Endothelial cell of umbilical vein (primary cell): ENCODE data around the gene HDAC7. TPM values are rescaled to one million over a fixed set of nuclear protein-coding genes. Genes with fewer than 3 reads are reported as not detected.
A peak's percentile ranks its signal among the peaks of the same experiment; 100 is the strongest.

Experiments
- BruUV-seq: library from RNA; stranded (reverse); fragments of 400-500 nt; replicated peaks from 2 replicates; lab custom pipeline; 2021; lab: Mats Ljungman, UMichigan
- CTCF ChIA-PET: fragments of 300-600, 350-600 bp; sonication (Branson Sonifier 250); formaldehyde crosslinking; loops from one replicate; lab custom pipeline; 2021; ENCODE audit warnings: antibody characterized with exemption, inconsistent platforms; lab: Charles Lee
- POLR2A ChIA-PET: fragments of 300-600, 350-600 bp; sonication (Branson Sonifier 250); formaldehyde crosslinking; loops from one replicate; lab custom pipeline; 2021; ENCODE audit warnings: antibody characterized with exemption, inconsistent platforms; lab: Charles Lee
- DNase-seq: peaks from one replicate; pipeline ENCODE4 v3.0.0-alpha.2; 2011; ENCODE audit warnings: low read depth, low spot score
- FAIRE-seq: peaks from 2 replicates; lab custom pipeline; 2011; peaks lifted over from hg19 to GRCh38; lab: Jason Lieb, UNC
- H2AFZ ChIP-seq: 2 replicates; pipeline ENCODE4 v1.6.0; 2012; ENCODE audit warnings: low read depth, low read length, control low read depth, inconsistent platforms
- H3K27ac ChIP-seq: 2 replicates; pipeline ENCODE4 v1.5.1; 2011; ENCODE audit warnings: low read depth, mild to moderate bottlenecking, control low read depth, low read length, moderate library complexity; ENCODE audit not compliant: insufficient read depth
- H3K27me3 ChIP-seq, 2 experiments: 2 replicates each; pipeline versions ENCODE4 v1.6.0 to v1.6.1; 2011; ENCODE audit warnings: low read length in 2 of 2, mixed read lengths in 1 of 2; ENCODE audit not compliant: control insufficient read depth in 2 of 2, insufficient read depth in 2 of 2
- H3K36me3 ChIP-seq, 2 experiments: 2 replicates in 1 of 2; 3 replicates in 1 of 2; pipeline ENCODE4 v1.5.1; 2011; ENCODE audit warnings: low read length in 2 of 2, mild to moderate bottlenecking in 1 of 2, moderate library complexity in 1 of 2; ENCODE audit not compliant: control insufficient read depth in 2 of 2, insufficient read depth in 2 of 2; ENCODE audit errors: extremely low read depth in 1 of 2
- H3K4me1 ChIP-seq: 3 replicates; pipeline ENCODE4 v1.5.1; 2011; ENCODE audit warnings: mild to moderate bottlenecking, low read length; ENCODE audit not compliant: control insufficient read depth, insufficient read depth; ENCODE audit errors: extremely low read depth
- H3K4me2 ChIP-seq: 2 replicates; pipeline ENCODE4 v1.6.1; 2011; ENCODE audit warnings: low read length, control low read depth, mixed read lengths; ENCODE audit not compliant: insufficient read depth
- H3K4me3 ChIP-seq, 3 experiments: fragments of 200-600 bp in 1 of 3; sonication (generic), shearing (Covaris generic) in 1 of 3; replicated peaks in 1 of 3; 2 replicates each; pipeline ENCODE4 v1.5.1; 2011 to 2016; ENCODE audit warnings: control low read depth in 3 of 3, low read length in 3 of 3, mild to moderate bottlenecking in 2 of 3, inconsistent platforms in 1 of 3, low read depth in 1 of 3, moderate library complexity in 1 of 3; ENCODE audit not compliant: insufficient read depth in 1 of 3
- H3K79me2 ChIP-seq: 2 replicates; pipeline ENCODE4 v1.6.0; 2012; ENCODE audit warnings: low read length, inconsistent platforms; ENCODE audit not compliant: control insufficient read depth, insufficient read depth
- H3K9ac ChIP-seq: replicated peaks from 2 replicates; pipeline ENCODE3; 2011; ENCODE audit warnings: low read length, control low read depth; ENCODE audit not compliant: insufficient read depth; ENCODE audit errors: extremely low read depth
- H3K9me1 ChIP-seq: replicated peaks from 3 replicates; pipeline ENCODE4 v1.6.0; 2011; ENCODE audit warnings: mild to moderate bottlenecking, low read length; ENCODE audit not compliant: control insufficient read depth, insufficient read depth; ENCODE audit errors: extremely low read depth
- H3K9me3 ChIP-seq: replicated peaks from 2 replicates; pipeline ENCODE4 v1.5.1; 2012; ENCODE audit warnings: low read length, inconsistent platforms; ENCODE audit not compliant: control insufficient read depth, insufficient read depth
- H4K20me1 ChIP-seq: replicated peaks from 2 replicates; pipeline ENCODE3; 2011; ENCODE audit warnings: mild to moderate bottlenecking, low read length; ENCODE audit not compliant: control insufficient read depth, insufficient read depth; ENCODE audit errors: extremely low read depth
- EZH2 ChIP-seq: IDR thresholded peaks from 2 replicates; pipeline ENCODE4 v1.6.1; 2012; ENCODE audit warnings: borderline replicate concordance, low read depth, mild to moderate bottlenecking, moderate library complexity, low read length, inconsistent platforms; ENCODE audit not compliant: severe bottlenecking
- FOS ChIP-seq: IDR thresholded peaks from 2 replicates; pipeline ENCODE4 v1.6.1; 2011; ENCODE audit warnings: mild to moderate bottlenecking, low read length, moderate library complexity, borderline replicate concordance; ENCODE audit not compliant: insufficient read depth
- GATA2 ChIP-seq: IDR thresholded peaks from 2 replicates; pipeline ENCODE4 v1.7.0; 2011; ENCODE audit warnings: low read depth, mild to moderate bottlenecking, moderate library complexity, mixed read lengths, low read length; ENCODE audit not compliant: insufficient read length, insufficient read depth
- JUN ChIP-seq: IDR thresholded peaks from 2 replicates; pipeline ENCODE4 v1.6.1; 2011; ENCODE audit warnings: borderline replicate concordance, low read depth; ENCODE audit not compliant: insufficient read length, insufficient read depth
- MYC ChIP-seq: IDR thresholded peaks from one replicate; pipeline ENCODE4 v1.6.1; 2011; ENCODE audit warnings: mild to moderate bottlenecking, low read depth, low read length
- POLR2A ChIP-seq: IDR thresholded peaks from 2 replicates; pipeline ENCODE4 v1.6.1; 2012; ENCODE audit warnings: low read depth, mild to moderate bottlenecking, control low read depth, low read length
- POLR2AphosphoS5 ChIP-seq: IDR thresholded peaks from 2 replicates; pipeline ENCODE4 v1.6.1; 2012; ENCODE audit warnings: low read depth, mild to moderate bottlenecking, control low read depth, low read length, moderate library complexity; ENCODE audit not compliant: insufficient read depth
- dilution Hi-C: fragments of 300-500 bp; cut with MboI; formaldehyde crosslinking; loops from one replicate; pipeline ENCODE4 v1.15.0; 2019; ENCODE audit warnings: low sequenced_read_pairs; ENCODE audit not compliant: extremely low pct_ligation_motif_present
- intact Hi-C: fragments of 100-400 bp; cut with micrococcal nuclease; formaldehyde crosslinking; loops from one replicate; pipeline ENCODE4 v1.10.0; 2022
- polyA plus RNA-seq, 4 experiments: library from polyadenylated mRNA; depleted of rRNA in 3 of 4; stranded (reverse) in 3 of 4; unstranded in 1 of 4; fragments of >200 nt; gene quantifications; 2 replicates each; pipeline versions ENCODE4 v1.2.1 to v1.2.3, GENCODE V29; 2011 to 2012; ENCODE audit warnings: missing spikeins in 1 of 4
- total RNA-seq: library from RNA; stranded (reverse); gene quantifications from 2 replicates; pipeline ENCODE4 v1.2.3, GENCODE V29; 2021
- TF ChIP-seq, protein P1 (sequence below): IDR thresholded peaks from 2 replicates; pipeline ENCODE4 v1.6.1; 2011; ENCODE audit not compliant: insufficient read depth, insufficient read length
- TF ChIP-seq, protein P2 (sequence below), 2 donors: IDR thresholded peaks; 1 replicate in 1 of 2; 2 replicates in 1 of 2; pipeline ENCODE4 v1.5.1; 2011; ENCODE audit warnings: low read length in 2 of 2, mild to moderate bottlenecking in 2 of 2, moderate library complexity in 2 of 2, control low read depth in 1 of 2, inconsistent platforms in 1 of 2, low read depth in 1 of 2; ENCODE audit not compliant: insufficient read depth in 1 of 2; ENCODE audit errors: extremely low read depth in 1 of 2

HDAC7 gene
- total and polyA plus RNA-seq, 2 donors (not counting 3 experiments of a cell fraction or from before 2014, with no cell fraction given): 119 to 249 TPM

DNA sequence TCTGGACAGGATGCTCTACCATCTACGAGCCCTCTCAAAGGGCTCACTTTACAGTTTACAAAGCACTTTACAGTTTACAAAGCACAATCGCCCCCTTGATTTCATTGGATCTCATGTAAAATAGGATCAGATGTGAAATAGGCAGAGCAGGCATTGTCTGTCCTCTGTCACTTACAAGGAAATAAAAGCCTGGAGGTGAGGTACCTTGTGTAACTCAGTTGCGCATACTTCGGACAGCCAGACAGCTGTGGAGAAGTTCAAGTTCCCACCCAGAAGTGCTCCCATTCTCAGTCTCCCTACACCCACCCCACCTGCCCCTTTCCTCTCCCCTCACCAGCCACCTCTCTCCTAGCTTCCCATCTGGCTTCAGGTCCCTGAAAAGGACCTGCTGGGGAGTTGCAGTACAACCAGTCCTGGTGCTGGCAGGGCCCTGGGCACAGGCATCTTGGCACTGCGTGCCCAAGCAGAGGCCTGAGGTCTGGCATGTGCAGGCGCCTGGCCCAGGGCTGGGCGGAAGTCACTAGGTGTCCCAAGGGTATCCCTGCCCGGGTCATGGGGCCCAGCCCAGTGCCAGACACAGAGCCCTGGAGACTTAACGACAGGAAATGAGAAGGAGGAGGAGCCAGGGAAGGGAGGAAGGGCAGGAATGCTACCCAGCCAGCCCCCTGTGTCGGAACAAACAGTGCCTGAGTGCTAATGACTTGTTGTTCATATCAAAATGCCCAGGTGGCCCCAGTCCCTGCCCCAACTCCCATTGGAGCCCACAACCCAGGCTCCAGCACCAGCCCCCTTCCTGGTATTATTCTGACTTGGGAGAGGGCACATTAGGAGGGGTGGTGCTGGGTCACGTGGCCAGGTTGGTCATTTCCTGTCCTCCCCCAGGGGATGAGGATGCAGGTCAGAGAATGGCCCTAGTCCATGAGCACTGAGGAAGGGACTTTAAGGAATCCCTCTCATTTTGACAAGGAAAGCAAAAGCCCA lies 66.4 kb downstream of the HDAC7 start:
- peak overlapping the region; percentile 29 for H2AFZ ChIP-seq
- peak; percentile 97 for FAIRE-seq
- no TSS peak for BruUV-seq

More for the DNA sequence above, 66.4 kb downstream of the HDAC7 start:
- ChIA-PET POLR2A (no interaction called here), CTCF (interaction anchor here (1.3 to 8.4 kb wide), 4 partner anchors 11 to 85 kb away, joined by 3 to 191 read pairs (median 58); no protein-coding TSS in a partner anchor)
- no peaks in the 10 kb centered on the region for H4K20me1 ChIP-seq
- no peaks in the 10 kb centered on the region for H3K27me3 ChIP-seq
- H3K27ac ChIP-seq: peak overlapping the region; percentile 70
- DNase-seq: peak; percentile 73
- TF ChIP-seq JUN (no peak), EZH2 (no peak), MYC (peak; percentile 17), POLR2AphosphoS5 (peak; percentile 63), GATA2 (no peak), FOS (no peak), POLR2A (no peak)
- TF ChIP-seq, protein P1, sequence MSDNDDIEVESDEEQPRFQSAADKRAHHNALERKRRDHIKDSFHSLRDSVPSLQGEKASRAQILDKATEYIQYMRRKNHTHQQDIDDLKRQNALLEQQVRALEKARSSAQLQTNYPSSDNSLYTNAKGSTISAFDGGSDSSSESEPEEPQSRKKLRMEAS: peak; percentile 86
- TF ChIP-seq, protein P2, sequence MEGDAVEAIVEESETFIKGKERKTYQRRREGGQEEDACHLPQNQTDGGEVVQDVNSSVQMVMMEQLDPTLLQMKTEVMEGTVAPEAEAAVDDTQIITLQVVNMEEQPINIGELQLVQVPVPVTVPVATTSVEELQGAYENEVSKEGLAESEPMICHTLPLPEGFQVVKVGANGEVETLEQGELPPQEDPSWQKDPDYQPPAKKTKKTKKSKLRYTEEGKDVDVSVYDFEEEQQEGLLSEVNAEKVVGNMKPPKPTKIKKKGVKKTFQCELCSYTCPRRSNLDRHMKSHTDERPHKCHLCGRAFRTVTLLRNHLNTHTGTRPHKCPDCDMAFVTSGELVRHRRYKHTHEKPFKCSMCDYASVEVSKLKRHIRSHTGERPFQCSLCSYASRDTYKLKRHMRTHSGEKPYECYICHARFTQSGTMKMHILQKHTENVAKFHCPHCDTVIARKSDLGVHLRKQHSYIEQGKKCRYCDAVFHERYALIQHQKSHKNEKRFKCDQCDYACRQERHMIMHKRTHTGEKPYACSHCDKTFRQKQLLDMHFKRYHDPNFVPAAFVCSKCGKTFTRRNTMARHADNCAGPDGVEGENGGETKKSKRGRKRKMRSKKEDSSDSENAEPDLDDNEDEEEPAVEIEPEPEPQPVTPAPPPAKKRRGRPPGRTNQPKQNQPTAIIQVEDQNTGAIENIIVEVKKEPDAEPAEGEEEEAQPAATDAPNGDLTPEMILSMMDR (IDR thresholded peaks at IDR 0.05; ENCODE audit: extremely low read depth in 1 of 2, insufficient read depth in 1 of 2, low read depth in 1 of 2, low read length in 2 of 2): no peak
- intact Hi-C loops: no loop called here
- dilution Hi-C loops: no loop called here
- H3K79me2 ChIP-seq: peaks cover 35% of the 10 kb centered on the region
- H3K36me3 ChIP-seq: peaks cover 3 to 31% of the 10 kb centered on the region in 2 experiments
- H3K4me2 ChIP-seq: peak overlapping the region; percentile 31
- H3K9me1 ChIP-seq: no peaks in the 10 kb centered on the region
- H3K4me3 ChIP-seq: no peak overlapping the region
- no peaks in the 10 kb centered on the region for H3K9me3 ChIP-seq
- H3K9ac ChIP-seq: no peak overlapping the region
- H3K4me1 ChIP-seq: peaks cover 52% of the 10 kb centered on the region
